Astrocyte of the cerebellum (primary cell): ENCODE results near the gene ZNF492.
A peak's percentile ranks its signal among the peaks of the same experiment; 100 is the strongest.
"Not testable (repeated sequence)": the region's sequence is repeated elsewhere in the genome, so short reads cannot be mapped to it uniquely, and the experiment has no call there.

Experiments used
- DNase-seq: peaks from one replicate; pipeline ENCODE4 v3.0.0-alpha.2; 2011; ENCODE audit warnings: low read depth
- H3K4me3 ChIP-seq: 2 replicates; pipeline ENCODE4 v1.5.1; 2011; ENCODE audit warnings: mild to moderate bottlenecking, low read depth, low read length, moderate library complexity
- in situ Hi-C: cut with HindIII; loops from 2 replicates; pipeline ENCODE4 v1.10.0; 2017; ENCODE audit warnings: low sequenced_read_pairs
- TF ChIP-seq, protein P1 (sequence below): IDR thresholded peaks from 2 replicates; pipeline ENCODE4 v1.5.1; 2012; ENCODE audit warnings: low read length, low read depth, moderate library complexity, mild to moderate bottlenecking; ENCODE audit errors: missing control alignments

ZNF492 gene

DNA sequence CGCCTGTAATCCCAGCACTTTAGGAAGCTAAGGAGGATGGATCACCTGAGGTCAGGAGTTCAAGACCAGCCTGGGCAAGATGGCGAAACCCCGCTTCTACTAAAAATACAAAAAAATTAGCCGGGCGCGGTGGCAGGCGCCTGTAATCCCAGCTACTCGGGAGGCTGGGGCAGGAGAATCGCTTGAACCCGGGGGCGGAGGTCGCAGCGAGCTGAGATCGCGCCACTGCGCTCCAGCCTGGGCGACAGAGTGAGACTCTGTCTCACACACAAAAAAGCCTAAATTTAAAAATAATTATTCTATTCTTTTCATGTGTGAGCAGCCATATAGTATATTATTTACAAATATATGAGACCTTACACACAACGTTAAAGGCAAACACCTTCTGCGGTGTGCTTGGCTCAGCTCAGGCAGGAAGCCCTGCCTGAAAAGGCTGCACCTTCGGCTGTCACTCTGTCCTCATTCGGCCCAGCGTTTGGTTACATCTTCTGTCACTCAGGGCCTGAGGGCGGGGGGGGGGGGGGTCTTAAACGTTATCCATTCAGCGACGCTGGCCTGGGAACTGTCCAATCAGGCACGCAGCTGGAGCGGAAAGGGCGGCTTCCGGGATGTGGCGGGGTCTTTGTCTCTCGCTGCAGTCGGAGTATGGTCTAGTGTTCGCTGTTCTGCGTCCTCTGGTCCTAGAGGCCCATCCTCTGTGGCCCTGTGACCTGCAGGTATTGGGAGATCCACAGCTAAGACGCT, at the start of gene ZNF492:
ZNF492 (plus strand) TSS at position 619 of the 744 bp plus-strand sequence. CDS start 19,076 bp downstream, outside the sequence.
- H3K4me3 ChIP-seq: peak within 1 kb of the TSS; percentile 78
- in situ Hi-C loops: not testable (repeated sequence)
- DNase-seq: peak; percentile 88

DNA sequence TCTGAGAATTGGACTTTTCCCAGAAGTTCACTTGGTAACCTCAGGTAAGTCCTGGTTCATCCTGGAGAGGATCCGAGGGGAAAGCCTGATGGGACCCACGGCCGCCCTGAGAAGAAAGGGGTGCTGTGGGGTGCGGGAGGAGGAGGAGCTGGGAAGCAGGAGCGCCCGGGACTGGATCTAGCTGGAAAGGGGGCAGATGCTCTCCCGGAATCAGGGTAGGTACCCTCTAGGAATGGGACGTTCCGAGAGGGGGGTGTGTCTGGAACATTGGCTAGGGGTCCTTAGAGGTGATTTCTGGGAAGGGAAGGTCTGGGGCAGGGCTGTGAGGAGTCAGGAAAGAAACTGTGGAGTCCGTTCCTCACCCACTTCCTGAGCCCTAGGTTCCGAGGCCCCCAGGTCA, 38.7 kb upstream of the ZNF492 start:
- no peak for DNase-seq
- in situ Hi-C loops: no loop called here
- TF ChIP-seq, protein P1, sequence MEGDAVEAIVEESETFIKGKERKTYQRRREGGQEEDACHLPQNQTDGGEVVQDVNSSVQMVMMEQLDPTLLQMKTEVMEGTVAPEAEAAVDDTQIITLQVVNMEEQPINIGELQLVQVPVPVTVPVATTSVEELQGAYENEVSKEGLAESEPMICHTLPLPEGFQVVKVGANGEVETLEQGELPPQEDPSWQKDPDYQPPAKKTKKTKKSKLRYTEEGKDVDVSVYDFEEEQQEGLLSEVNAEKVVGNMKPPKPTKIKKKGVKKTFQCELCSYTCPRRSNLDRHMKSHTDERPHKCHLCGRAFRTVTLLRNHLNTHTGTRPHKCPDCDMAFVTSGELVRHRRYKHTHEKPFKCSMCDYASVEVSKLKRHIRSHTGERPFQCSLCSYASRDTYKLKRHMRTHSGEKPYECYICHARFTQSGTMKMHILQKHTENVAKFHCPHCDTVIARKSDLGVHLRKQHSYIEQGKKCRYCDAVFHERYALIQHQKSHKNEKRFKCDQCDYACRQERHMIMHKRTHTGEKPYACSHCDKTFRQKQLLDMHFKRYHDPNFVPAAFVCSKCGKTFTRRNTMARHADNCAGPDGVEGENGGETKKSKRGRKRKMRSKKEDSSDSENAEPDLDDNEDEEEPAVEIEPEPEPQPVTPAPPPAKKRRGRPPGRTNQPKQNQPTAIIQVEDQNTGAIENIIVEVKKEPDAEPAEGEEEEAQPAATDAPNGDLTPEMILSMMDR: no peak
- no peak overlapping the region for H3K4me3 ChIP-seq

DNA sequence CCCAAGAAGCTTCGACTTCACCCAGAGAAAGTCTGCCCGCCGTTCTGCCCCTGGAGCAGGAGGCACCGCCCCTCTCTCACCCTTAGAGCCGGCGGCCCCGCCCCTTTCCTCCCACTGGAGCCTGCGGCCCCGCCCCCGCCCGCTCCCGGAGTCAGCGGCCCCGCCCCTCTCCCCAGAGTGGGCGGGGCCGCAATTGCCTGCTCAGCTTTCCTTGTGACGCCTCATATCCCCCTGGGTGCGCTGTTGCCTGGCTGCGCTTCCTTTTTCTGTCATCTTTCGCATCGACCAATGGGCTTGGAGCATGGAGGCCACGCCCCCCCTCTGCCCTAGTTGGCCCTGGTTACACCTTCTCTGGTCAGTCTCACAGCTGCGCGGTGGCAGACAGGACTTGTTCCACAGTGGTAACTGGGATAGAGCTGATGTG, 38.2 kb upstream of the ZNF492 start:
- no peak for DNase-seq
- in situ Hi-C loops: no loop called here
- TF ChIP-seq, protein P1: no peak
- H3K4me3 ChIP-seq: no peak overlapping the region

DNA sequence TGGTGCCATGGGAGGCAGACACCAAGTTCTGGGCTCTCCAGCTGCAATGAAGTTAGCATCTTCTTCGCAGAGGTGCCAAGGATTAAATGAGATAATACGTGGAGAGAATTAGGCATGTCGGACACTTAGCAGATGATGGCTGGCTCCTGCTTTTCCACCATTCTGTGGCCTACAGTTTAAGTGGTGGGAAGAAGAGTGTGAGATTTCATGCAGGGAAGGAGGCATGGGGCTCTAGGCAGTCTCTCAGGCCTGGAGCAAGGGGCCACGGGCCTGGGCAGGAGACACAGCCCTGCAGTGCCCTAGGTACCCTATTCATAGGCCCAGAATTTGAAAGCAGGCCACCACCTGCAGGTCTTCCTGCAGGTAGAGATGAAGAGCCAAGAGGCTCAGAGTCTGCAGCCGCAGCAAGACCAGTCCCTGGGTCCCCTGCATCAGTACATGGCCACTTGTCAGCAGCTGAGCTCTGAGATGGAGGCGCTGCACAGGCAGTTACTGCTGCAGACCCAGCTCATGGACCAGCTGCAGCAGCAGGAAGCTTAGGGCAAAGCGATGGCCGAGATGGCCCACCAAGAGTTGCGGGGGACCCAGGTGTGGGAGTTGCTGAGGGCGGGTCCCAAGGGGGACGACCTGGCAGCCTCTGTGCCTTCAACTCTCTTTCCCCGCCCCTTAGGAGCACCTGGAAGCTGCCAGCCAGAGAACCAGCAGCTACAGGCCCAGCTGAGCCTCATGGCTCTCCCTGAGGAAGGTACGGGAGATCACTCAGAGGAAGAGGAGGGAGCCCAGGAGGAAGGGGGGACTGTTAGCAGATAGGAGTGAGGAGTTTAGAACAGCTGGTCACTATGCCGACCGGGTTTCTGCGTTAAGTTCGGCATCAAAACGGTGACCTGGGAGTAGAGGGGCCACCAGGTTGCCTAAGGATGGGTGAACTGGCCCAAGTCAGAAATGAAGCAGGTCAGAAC, 33.2 kb upstream of the ZNF492 start:
- TF ChIP-seq, protein P1: no peak
- DNase-seq: no peak
- in situ Hi-C loops: no loop called here
- H3K4me3 ChIP-seq: no peak overlapping the region

DNA sequence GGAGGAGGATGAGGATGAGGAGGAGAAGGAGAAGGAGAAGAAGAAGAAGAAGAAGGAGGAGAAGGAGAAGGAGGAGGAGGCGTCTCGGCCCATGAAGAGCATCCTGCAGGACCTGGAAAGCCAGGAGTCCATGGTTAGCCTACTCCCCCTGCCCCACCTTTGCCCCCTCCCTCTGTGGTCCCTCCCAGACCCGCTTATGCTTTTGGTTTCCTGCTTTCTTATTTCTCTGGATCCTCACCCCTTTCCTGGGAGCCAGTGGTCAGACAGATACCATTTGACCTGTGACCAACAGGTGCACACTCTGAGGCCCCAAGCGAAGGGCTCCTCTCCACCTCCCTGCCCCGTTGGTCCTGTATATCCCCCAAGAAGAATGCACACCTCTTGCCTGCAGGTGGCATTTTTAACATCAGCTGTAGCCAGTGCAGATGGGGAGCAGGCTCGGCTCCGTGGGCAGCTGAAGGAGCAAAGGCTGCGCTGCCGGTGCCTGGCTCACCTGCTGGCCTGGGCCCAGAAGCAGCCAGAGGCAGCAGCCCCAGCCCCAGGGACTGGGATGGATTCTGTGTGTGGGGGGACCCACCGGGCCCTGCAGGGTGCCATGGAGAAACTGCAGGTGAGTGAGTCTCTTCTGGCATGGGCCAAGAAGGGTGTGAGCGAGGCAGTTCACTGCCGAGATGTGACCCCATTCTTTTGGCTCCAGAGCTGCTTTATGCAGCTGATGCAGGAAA, 32.1 kb upstream of the ZNF492 start:
- no peak overlapping the region for H3K4me3 ChIP-seq
- no peak for DNase-seq
- TF ChIP-seq, protein P1: no peak
- in situ Hi-C loops: no loop called here

DNA sequence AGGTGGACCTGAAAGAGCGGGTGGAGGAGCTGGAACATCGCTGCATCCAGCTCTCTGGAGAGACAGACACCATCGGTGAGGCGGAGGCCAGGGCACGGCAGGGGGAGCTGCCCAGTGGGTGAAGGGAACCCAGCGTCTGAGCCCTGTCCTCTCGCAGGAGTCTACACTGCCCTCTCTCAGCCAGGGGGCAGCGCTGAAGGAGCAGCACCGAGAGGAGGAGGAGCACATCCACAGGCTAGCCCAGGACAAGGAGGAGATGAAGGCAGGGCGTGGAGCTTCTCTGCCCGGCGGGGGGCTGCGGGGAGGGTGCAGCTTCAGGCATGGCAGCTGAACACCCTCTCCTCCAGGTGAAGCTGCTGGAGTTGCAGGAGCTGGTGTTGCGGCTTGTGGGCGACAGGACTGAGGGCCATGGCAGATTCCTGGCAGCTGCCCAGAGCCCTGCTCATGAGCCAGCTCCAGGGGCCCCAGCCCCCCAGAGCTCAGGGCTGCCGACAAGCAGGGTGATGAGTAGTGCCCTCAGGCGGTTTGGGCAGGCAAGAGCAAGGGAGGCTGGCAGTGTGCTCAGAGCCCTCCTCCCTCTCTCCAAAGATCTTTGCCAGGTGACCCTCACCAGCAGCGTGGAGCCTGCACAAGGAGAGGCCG, 31.4 kb upstream of the ZNF492 start:
- TF ChIP-seq, protein P1: no peak
- in situ Hi-C loops: no loop called here

More for the DNA sequence above, 31.4 kb upstream of the ZNF492 start:
- H3K4me3 ChIP-seq: no peak overlapping the region
- no peak for DNase-seq
